HUES64 (cell line): Measurements from ENCODE around the gene TAGLN2.

Experiments
- H3K27ac ChIP-seq: 2 replicates; pipeline ENCODE4 v1.7.0; 2013; ENCODE audit warnings: low read depth, low read length, inconsistent platforms
- H3K27me3 ChIP-seq: 2 replicates; pipeline ENCODE4 v1.6.1; 2013; ENCODE audit warnings: mild to moderate bottlenecking, low read length; ENCODE audit not compliant: insufficient read depth
- H3K36me3 ChIP-seq: 2 replicates; pipeline ENCODE4 v1.6.1; 2013; ENCODE audit warnings: mild to moderate bottlenecking, low read length; ENCODE audit not compliant: insufficient read depth
- H3K4me1 ChIP-seq: 2 replicates; pipeline ENCODE4 v1.6.1; 2013; ENCODE audit warnings: mild to moderate bottlenecking, low read length, moderate library complexity; ENCODE audit not compliant: insufficient read depth
- H3K4me3 ChIP-seq: 2 replicates; pipeline ENCODE4 v1.5.1; 2013; ENCODE audit warnings: mild to moderate bottlenecking, low read length, moderate library complexity
- H3K9ac ChIP-seq: 2 replicates; pipeline ENCODE4 v1.6.1; 2013; ENCODE audit warnings: mild to moderate bottlenecking, low read depth, low read length
- H3K9me3 ChIP-seq: 2 replicates; pipeline ENCODE4 v1.6.1; 2013; ENCODE audit warnings: low read depth, low read length; ENCODE audit not compliant: insufficient read depth
- WGBS: fragments of 150-250, 120-280 bp; methylation state at CpG from one replicate; pipeline ENCODE4 v1.1.7; 2013; ENCODE audit warnings: missing lambda C conversion rate; 5-methylcytosine and 5-hydroxymethylcytosine counted together

Gene TAGLN2

GRCh38 chr1:159941141-159941540 lies 15.8 kb upstream of the TAGLN2 start:
- 69% methylated on average over 5 of the region's 5 CpGs for WGBS
- Histone ChIP-seq H3K27me3 (no peaks in the 10 kb centered on the region), H3K4me1 (peaks cover 36% of the 10 kb centered on the region), H3K4me3 (no peak overlapping the region), H3K9me3 (no peaks in the 10 kb centered on the region), H3K9ac (peak overlapping the region; percentile 32; the same call in 1 of the 2 replicates), H3K27ac (no peak overlapping the region), H3K36me3 (peaks cover 5% of the 10 kb centered on the region; the same call in 1 of the 2 replicates)

- Histone ChIP-seq H3K4me1 (peaks cover 36% of the 10 kb centered on the region), H3K27ac (no peak overlapping the region), H3K36me3 (peaks cover 5% of the 10 kb centered on the region; the same call in 1 of the 2 replicates), H3K4me3 (no peak overlapping the region), H3K9ac (no peak overlapping the region), H3K9me3 (no peaks in the 10 kb centered on the region), H3K27me3 (no peaks in the 10 kb centered on the region)
- 94% methylated on average over 10 of the region's 11 CpGs for WGBS
Observed at GRCh38 chr1:159940006-159940620, 14.8 kb upstream of the TAGLN2 start.

- WGBS = 85% methylated on average over 3 of the region's 3 CpGs
- Histone ChIP-seq H3K9ac (no peak overlapping the region), H3K36me3 (peaks cover 10% of the 10 kb centered on the region; the same call in 1 of the 2 replicates), H3K27me3 (no peaks in the 10 kb centered on the region), H3K27ac (no peak overlapping the region), H3K4me3 (no peak overlapping the region), H3K4me1 (peaks cover 33% of the 10 kb centered on the region), H3K9me3 (no peaks in the 10 kb centered on the region)
Observed at GRCh38 chr1:159939678-159940002, 14.3 kb upstream of the TAGLN2 start.

GRCh38 chr1:159938905-159939677 lies 13.8 kb upstream of the TAGLN2 start:
- Histone ChIP-seq H3K36me3 (peaks cover 12% of the 10 kb centered on the region; the same call in 1 of the 2 replicates), H3K9me3 (no peaks in the 10 kb centered on the region), H3K4me3 (no peak overlapping the region), H3K9ac (no peak overlapping the region), H3K4me1 (peaks cover 27% of the 10 kb centered on the region), H3K27me3 (no peaks in the 10 kb centered on the region), H3K27ac (no peak overlapping the region)
- 93% methylated on average over 6 of the region's 6 CpGs for WGBS

GRCh38 chr1:159938211-159938852 lies 13.0 kb upstream of the TAGLN2 start:
- Histone ChIP-seq H3K4me1 (peaks cover 26% of the 10 kb centered on the region), H3K9me3 (no peaks in the 10 kb centered on the region), H3K9ac (no peak overlapping the region), H3K27me3 (no peaks in the 10 kb centered on the region), H3K27ac (no peak overlapping the region), H3K4me3 (no peak overlapping the region), H3K36me3 (peaks cover 17% of the 10 kb centered on the region)
- 80% methylated on average over 7 of the region's 7 CpGs for WGBS

- H3K9me3 ChIP-seq = no peaks in the 10 kb centered on the region
- H3K4me3 ChIP-seq = no peak overlapping the region
- no peak overlapping the region for H3K9ac ChIP-seq
- peaks cover 26% of the 10 kb centered on the region for H3K4me1 ChIP-seq
- H3K36me3 ChIP-seq = peaks cover 15% of the 10 kb centered on the region
- WGBS = 32% methylated on average over 4 of the region's 4 CpGs
- peak overlapping the region; percentile 30; the same call in 1 of the 2 replicates for H3K27ac ChIP-seq
- no peaks in the 10 kb centered on the region for H3K27me3 ChIP-seq
Observed at GRCh38 chr1:159937054-159937750, 11.9 kb upstream of the TAGLN2 start.

GRCh38 chr1:159936273-159936904 lies 11.1 kb upstream of the TAGLN2 start:
- no peak overlapping the region for H3K27ac ChIP-seq
- H3K9me3 ChIP-seq = no peaks in the 10 kb centered on the region
- H3K9ac ChIP-seq = no peak overlapping the region
- no peaks in the 10 kb centered on the region for H3K27me3 ChIP-seq
- peaks cover 23% of the 10 kb centered on the region for H3K4me1 ChIP-seq
- H3K36me3 ChIP-seq = peaks cover 21% of the 10 kb centered on the region
- H3K4me3 ChIP-seq = no peak overlapping the region
- WGBS = 37% methylated on average over 16 of the region's 16 CpGs

GRCh38 chr1:159935719-159936272 lies 10.5 kb upstream of the TAGLN2 start:
- no peaks in the 10 kb centered on the region for H3K9me3 ChIP-seq
- H3K4me3 ChIP-seq = no peak overlapping the region
- peaks cover 20% of the 10 kb centered on the region for H3K4me1 ChIP-seq
- peaks cover 20% of the 10 kb centered on the region for H3K36me3 ChIP-seq
- no peak overlapping the region for H3K27ac ChIP-seq
- no peak overlapping the region for H3K9ac ChIP-seq
- H3K27me3 ChIP-seq = no peaks in the 10 kb centered on the region
- WGBS = 77% methylated on average over 4 of the region's 4 CpGs

- no peaks in the 10 kb centered on the region for H3K27me3 ChIP-seq
- 94% methylated on average over 11 of the region's 11 CpGs for WGBS
- peaks cover 19% of the 10 kb centered on the region for H3K36me3 ChIP-seq
Observed at GRCh38 chr1:159935305-159935704, 10.0 kb upstream of the TAGLN2 start.

GRCh38 chr1:159934136-159935039 lies 9.1 kb upstream of the TAGLN2 start:
- WGBS = 90% methylated on average over 13 of the region's 14 CpGs
- Histone ChIP-seq H3K9me3 (no peaks in the 10 kb centered on the region), H3K36me3 (peaks cover 21% of the 10 kb centered on the region), H3K27me3 (no peaks in the 10 kb centered on the region), H3K4me1 (peaks cover 16% of the 10 kb centered on the region), H3K9ac (no peak overlapping the region), H3K27ac (no peak overlapping the region), H3K4me3 (no peak overlapping the region)

More at GRCh38 chr1:159935305-159935704, 10.0 kb upstream of the TAGLN2 start:
- Histone ChIP-seq H3K9ac (no peak overlapping the region), H3K27ac (no peak overlapping the region), H3K4me3 (no peak overlapping the region), H3K4me1 (peaks cover 16% of the 10 kb centered on the region), H3K9me3 (no peaks in the 10 kb centered on the region)
